ENCODE data around the gene TBC1D14. TPM values are rescaled to one million over a fixed set of nuclear protein-coding genes. Genes with fewer than 3 reads are reported as not detected.

TBC1D14 gene
- total RNA-seq, 1 donor: 35.4 TPM

DNA sequence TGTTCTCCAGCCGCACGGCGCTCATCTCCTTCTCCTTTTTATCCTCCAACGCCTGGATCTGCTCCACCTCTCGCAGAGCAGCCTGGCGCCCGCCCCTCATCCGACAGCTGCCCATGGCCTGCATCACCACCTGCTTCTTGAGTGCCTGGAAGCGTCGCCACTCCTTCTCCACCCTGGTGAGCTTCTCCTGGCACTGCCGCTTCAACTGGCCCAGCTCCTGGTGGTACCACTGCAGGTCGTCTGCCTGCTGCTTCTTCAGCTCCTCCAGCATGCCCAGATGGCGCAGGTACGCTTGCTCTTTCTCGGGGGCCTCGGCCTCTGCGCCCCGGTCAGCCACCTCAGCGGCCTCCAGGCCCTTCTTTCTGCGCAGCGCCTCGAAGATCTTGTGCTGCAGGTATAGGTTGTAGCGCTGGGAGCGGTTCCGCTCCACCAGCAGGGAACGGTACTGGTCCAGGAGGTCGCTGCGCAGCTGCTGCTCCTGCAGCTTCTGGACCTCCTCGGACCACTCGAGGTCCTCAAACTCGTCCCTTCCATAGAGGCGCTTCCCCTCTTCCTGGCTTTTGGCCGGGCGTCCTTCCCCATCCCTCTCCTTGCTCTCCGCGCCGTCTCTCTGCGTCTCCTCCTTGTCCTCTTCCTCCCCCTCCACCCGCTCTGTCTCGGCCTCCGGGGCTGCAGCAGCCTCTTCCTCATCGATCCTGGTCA is 132.3 kb downstream of the TBC1D14 start:
- peaks cover 52% of the 10 kb centered on the region for H3K4me1 ChIP-seq (ENCODE audit: insufficient read depth, low read length)
- H3K9me3 ChIP-seq (ENCODE audit: low read depth, low read length): no peaks in the 10 kb centered on the region
- no peaks in the 10 kb centered on the region for H3K27me3 ChIP-seq (ENCODE audit: insufficient read depth, low read length)
- peak overlapping the region; percentile 64 for H3K4me3 ChIP-seq (ENCODE audit: low read length)

DNA sequence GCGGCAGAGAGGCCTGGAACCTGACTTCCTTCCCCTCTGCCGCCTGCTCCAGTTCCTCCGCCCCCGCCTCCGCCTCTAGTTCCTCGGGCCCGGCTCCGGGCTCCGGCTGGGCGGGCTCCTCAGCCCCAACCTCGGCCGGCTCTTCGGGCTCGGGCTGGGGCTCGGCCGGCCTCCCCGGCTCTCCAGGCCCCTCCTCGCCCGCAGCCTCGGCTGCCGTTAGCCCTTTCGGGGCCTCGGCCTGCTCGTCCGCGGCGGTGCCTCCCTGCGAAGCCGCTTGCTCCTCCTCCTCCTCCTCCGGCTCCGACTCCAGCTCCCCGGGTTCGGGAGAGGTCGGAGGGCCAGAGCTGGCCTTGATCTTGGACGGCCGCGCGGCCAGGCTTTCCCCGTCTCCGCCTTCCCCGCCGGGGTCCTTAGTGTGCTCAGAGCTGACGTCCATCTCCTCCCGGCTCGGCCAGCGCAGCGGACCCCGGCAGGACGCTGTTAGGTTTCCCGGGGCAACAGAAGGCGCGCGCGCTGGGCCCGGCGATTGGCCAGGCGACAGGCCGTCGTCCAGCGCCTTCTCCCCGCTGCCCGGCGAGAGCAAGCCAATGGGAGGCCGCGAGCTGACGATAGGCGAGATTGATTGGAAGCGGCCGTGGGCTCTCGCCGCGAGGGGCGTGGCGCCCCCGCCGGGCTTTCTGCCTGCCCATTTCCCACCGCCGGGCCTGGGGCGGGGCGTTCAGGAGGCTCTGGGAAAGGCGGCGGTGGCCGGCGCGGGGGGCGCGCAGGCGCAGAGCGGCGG is 133.1 kb downstream of the TBC1D14 start:
- H3K27me3 ChIP-seq (ENCODE audit: insufficient read depth, low read length): no peaks in the 10 kb centered on the region
- peaks cover 59% of the 10 kb centered on the region for H3K4me1 ChIP-seq (ENCODE audit: insufficient read depth, low read length)
- H3K9me3 ChIP-seq (ENCODE audit: low read depth, low read length): no peaks in the 10 kb centered on the region
- H3K4me3 ChIP-seq (ENCODE audit: low read length): peak overlapping the region; percentile 64

DNA sequence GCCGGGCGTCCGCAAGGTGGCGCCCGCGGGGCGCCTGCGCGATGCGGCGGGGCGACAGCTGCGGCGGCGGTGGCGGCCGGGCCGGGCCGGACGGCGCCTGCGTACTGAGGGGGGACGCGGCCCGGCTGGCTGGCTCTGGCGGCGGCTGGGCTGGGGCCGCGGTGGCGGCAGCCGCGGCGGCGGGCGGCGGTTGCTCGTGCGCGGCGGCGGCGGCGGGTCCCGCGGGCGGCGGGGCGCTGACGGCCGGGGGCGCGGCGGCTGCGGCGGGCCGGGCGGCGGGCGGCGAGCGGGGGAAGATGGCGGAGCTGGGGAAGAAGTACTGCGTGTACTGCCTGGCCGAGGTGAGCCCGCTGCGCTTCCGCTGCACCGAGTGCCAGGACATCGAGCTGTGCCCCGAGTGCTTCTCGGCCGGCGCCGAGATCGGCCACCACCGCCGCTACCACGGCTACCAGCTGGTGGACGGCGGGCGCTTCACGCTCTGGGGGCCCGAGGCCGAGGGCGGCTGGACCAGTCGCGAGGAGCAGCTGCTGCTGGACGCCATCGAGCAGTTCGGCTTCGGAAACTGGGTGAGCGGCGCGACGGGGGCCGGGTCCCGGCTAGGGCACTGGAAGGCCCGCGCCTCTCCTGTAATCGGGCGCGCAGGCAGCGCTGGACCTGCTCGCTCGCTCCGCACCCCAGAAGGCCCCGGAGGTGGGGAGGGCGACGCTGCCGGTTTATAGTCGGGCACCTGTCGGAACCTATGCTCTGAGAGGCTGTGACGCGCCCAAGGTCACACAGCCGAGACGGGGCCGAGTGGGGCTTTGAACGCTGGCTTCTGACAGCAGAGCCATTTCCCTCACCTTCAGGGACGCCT is 133.9 kb downstream of the TBC1D14 start, which contains the start of gene TADA2B:
TADA2B (plus strand) TSS at position 89 of the 853 bp plus-strand sequence; CDS start at position 297, 208 bp downstream.
- Histone ChIP-seq H3K27me3 (ENCODE audit: insufficient read depth, low read length) (no peaks in the 10 kb centered on the region), H3K4me3 (ENCODE audit: low read length) (peak within 1 kb of the TSS; percentile 89), H3K9me3 (ENCODE audit: low read depth, low read length) (no peaks in the 10 kb centered on the region), H3K4me1 (ENCODE audit: insufficient read depth, low read length) (peaks cover 63% of the 10 kb centered on the region)

DNA sequence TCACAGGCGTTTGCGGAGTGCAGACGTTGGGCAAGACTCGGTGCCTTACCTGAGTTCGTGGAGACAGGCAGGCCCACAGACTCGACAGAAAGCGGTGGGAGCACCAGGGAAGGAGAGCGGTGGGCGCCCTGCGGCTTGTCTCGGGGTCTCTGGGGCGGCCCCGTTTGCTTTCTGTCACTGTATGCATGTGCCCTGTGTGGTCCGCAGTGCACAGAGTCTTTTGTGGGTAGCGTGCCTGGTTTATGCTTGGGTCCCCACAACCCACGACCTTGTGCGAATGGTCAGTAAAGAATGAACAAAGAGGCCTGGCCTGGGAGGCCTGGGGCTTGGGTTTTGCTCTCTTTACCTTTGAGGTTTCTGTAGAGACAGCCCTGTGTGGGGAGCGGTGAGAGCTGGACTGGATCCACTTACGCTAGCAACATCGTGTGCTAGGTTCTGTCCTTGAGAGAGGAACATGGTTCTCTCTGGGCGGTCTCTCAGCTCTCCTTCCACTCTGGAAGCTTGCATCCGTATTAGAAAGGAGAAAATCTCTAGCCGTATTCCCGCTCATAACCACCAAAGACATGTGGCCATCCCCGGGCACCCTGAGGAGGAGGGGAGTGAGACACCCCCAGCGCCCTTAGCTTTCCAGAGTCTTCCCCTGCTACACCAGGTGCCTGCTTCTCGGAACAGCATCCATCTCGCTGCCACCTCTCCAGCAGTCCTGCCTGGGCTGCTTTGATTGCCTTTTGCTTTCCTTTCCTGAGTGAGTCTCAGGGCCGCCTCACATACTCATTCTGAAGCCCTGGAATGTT is 134.7 kb downstream of the TBC1D14 start:
- Histone ChIP-seq H3K9me3 (ENCODE audit: low read depth, low read length) (no peaks in the 10 kb centered on the region), H3K4me3 (ENCODE audit: low read length) (peak overlapping the region; percentile 89), H3K4me1 (ENCODE audit: insufficient read depth, low read length) (peaks cover 66% of the 10 kb centered on the region), H3K27me3 (ENCODE audit: insufficient read depth, low read length) (no peaks in the 10 kb centered on the region)

DNA sequence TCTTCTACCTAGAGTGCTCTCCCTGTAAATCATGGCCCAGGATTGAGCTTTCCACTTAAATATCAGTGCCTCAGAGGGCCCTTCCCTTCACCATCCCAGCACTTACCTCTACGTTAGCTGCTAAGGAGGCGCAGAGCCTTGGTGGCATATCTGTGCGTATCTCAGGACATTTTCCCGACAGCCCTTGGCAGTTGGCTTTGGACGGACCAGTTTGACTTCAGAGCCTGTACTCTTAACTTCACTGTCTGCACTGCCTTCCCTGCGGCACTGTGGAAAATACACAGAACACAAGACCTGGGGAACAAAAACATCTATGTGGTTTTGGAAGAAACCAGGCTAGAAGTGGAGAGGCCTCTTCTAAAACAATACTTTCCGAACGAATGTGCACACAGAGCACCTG is 135.9 kb downstream of the TBC1D14 start:
- peaks cover 69% of the 10 kb centered on the region for H3K4me1 ChIP-seq (ENCODE audit: insufficient read depth, low read length)
- H3K9me3 ChIP-seq (ENCODE audit: low read depth, low read length): no peaks in the 10 kb centered on the region
- H3K4me3 ChIP-seq (ENCODE audit: low read length): no peak overlapping the region
- no peaks in the 10 kb centered on the region for H3K27me3 ChIP-seq (ENCODE audit: insufficient read depth, low read length)

DNA sequence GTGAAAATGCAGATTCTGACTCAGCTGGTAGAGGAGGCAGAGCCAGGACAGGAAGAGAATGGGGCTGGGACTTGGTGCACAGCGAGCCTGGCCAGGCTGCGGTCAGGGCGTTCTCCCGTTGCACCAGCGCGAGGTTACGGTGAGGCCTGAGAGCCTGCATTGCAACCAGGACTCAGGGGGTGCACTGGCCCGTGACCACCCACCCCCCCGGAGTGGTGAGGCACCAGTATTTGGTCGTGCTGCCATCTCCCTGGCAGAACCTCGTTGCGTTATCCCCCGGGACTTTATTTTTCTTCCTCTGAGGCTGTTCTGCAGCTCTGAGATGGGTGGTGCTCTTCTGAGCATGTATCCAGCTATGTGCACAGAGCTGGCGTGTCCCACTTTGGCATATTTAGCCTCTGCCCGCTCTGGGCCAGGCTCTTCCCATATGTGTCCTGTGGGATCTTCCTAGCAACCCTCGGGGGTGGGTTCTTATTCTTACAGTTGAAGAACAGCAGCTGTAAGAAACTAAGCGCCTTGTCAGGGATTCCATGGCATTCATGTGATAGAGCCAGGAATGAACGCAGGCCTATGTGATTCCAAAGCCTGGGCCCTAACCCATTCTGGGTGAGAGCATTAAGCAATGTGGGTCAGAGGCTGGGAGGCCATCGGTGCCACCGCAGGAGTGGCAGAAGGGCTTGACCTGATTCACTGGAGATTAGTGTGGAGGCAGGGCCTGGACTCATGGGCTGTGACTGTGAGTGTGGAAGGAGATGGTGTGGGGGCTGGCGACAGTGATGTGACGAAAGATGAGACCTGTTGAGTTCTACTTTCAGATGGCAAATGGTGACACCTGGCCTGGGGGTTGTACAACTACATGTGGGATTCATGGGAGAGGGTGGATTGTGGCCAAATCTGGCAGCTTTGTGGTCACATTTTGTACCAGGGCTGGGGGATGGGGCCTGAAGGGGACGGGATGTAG is 136.6 kb downstream of the TBC1D14 start:
- Histone ChIP-seq H3K27me3 (ENCODE audit: insufficient read depth, low read length) (no peaks in the 10 kb centered on the region), H3K9me3 (ENCODE audit: low read depth, low read length) (no peaks in the 10 kb centered on the region), H3K4me1 (ENCODE audit: insufficient read depth, low read length) (peaks cover 71% of the 10 kb centered on the region), H3K4me3 (ENCODE audit: low read length) (no peak overlapping the region)

DNA sequence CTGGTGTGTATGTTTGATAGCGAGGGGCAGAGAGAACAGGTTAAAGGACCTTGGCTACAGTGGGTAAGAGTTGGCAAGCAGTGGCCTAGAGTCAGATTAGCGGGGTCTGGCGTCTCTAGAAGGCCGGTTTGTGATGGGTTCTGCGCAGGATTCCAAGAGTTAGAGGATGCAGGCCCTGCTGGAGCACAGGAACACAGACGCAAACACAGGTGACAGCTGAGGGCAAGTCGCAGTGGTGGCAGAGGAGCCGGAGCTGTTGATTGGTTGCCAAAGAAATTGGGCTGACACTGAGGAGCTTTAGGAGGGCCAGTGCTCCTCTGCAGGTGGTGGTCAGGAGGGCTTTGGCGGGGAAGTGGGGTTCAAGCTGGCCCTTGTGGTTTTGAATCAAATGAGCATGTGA is 137.3 kb downstream of the TBC1D14 start:
- Histone ChIP-seq H3K4me1 (ENCODE audit: insufficient read depth, low read length) (peaks cover 67% of the 10 kb centered on the region), H3K27me3 (ENCODE audit: insufficient read depth, low read length) (no peaks in the 10 kb centered on the region), H3K9me3 (ENCODE audit: low read depth, low read length) (no peaks in the 10 kb centered on the region), H3K4me3 (ENCODE audit: low read length) (no peak overlapping the region)

DNA sequence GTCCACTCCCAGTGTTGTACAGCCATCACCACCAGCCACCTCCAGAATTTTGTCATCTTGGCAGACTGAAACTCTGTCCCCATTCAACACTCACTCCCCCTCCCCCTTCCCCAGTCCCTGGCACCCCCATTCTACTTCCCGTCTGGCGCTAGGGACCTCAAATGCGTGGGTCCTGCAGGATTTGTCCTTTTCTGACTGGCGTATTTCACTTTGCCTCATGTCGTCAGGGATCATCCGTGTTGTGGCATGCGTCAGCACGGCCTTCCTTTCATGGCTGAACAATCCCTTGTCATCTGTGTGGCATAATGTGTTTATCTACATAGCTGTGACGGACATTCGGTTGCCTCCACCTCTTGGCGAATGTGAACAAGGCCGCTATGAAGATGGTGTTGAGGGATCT is 139.0 kb downstream of the TBC1D14 start:
- peaks cover 75% of the 10 kb centered on the region for H3K4me1 ChIP-seq (ENCODE audit: insufficient read depth, low read length)
- H3K27me3 ChIP-seq (ENCODE audit: insufficient read depth, low read length): no peaks in the 10 kb centered on the region
- H3K4me3 ChIP-seq (ENCODE audit: low read length): no peak overlapping the region
- H3K9me3 ChIP-seq (ENCODE audit: low read depth, low read length): no peaks in the 10 kb centered on the region

DNA sequence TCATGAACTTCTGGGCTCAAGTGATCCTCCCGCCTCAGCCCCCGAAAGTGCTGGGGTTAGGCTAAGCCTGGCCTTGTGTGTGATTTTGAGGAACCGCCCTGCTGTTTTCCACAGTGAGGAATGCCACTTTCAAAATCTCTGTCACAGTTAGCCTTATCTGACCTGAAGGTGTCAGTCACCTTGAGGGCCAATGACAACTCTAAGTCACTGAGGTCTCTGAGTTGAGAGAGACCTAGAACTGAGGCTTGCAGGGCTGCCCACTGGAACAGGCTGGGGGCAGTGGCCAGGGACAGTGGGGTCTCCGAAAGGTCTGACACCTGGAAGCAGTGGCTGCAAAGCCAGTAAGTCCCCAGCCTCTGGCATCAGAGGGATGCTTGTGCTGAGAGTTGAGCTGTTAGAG is 139.7 kb downstream of the TBC1D14 start:
- Histone ChIP-seq H3K9me3 (ENCODE audit: low read depth, low read length) (no peaks in the 10 kb centered on the region), H3K4me1 (ENCODE audit: insufficient read depth, low read length) (peaks cover 74% of the 10 kb centered on the region), H3K4me3 (ENCODE audit: low read length) (no peak overlapping the region), H3K27me3 (ENCODE audit: insufficient read depth, low read length) (no peaks in the 10 kb centered on the region)

DNA sequence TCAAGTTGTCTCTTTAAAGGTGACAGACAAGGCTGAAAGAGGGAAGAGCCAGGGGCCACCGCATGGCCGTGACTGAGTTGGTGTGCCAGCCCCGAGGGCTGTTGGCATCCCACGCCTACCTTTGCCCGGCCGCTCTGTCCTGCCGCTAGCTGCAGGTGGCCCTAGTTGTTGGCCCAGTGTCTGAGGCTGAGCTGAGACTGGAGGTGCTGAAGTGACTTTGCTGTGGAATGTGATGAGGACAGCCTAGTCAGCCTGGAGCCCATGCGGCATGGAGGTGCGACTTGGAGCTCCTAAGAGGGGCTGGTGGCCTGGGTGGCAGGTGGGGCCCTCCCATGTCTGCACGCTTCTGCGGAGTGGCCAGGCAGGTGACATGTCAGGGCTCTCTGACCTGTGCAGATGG is 140.1 kb downstream of the TBC1D14 start:
- H3K4me1 ChIP-seq (ENCODE audit: insufficient read depth, low read length): peaks cover 69% of the 10 kb centered on the region
- H3K9me3 ChIP-seq (ENCODE audit: low read depth, low read length): no peaks in the 10 kb centered on the region
- no peaks in the 10 kb centered on the region for H3K27me3 ChIP-seq (ENCODE audit: insufficient read depth, low read length)
- H3K4me3 ChIP-seq (ENCODE audit: low read length): no peak overlapping the region

DNA sequence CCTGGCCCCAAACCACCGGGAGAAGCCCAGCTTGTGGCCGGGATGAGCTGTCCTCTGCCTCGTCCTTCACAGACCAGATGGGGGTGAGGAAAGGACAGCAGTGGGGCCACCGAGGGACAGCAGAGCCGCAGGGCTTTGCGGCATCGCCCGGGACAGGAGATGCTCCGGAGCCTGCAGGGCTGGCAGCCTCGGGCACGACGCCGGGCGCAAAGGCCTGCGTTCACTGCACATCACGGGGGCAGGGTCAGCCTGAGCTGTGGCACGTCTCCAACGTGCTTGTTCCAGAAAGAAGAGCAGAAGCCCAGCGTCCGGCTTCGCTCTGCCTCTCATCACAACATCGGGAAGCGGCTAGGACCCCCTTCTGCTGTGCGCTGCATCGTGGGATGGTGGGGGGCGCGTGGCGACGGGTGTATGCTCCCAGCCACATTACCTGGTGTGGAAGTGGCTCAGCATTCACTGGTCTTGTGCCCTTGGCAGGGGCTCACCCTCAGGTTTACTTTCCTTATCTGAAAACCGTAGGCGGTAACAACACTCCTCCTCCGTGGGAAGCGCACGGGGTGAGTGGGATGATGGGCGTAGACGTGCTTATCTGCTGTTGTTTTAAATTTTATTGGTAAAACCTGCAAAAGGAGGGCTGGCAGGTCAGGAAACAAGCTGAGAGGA is 141.0 kb downstream of the TBC1D14 start:
- peaks cover 61% of the 10 kb centered on the region for H3K4me1 ChIP-seq (ENCODE audit: insufficient read depth, low read length)
- H3K27me3 ChIP-seq (ENCODE audit: insufficient read depth, low read length): no peaks in the 10 kb centered on the region
- H3K4me3 ChIP-seq (ENCODE audit: low read length): no peak overlapping the region
- H3K9me3 ChIP-seq (ENCODE audit: low read depth, low read length): no peaks in the 10 kb centered on the region

DNA sequence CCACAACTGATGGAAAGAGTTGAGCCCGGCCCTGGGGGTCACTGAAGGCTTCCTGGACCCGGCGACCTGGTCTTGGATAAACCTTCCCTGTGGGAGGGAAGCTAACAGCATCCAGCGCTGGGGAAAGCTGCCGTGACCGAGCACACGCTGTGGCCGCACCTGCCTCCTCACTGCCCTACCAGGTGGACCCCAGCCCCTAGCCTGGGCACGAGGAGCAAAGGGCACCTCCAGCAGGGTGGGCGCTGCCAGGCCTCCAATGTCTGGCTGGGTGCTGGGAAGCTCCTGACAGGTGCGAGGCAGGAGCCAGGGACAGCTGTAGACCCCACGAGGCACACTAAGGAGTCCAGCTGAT is 141.5 kb downstream of the TBC1D14 start:
- Histone ChIP-seq H3K9me3 (ENCODE audit: low read depth, low read length) (no peaks in the 10 kb centered on the region), H3K27me3 (ENCODE audit: insufficient read depth, low read length) (no peaks in the 10 kb centered on the region), H3K4me3 (ENCODE audit: low read length) (no peak overlapping the region), H3K4me1 (ENCODE audit: insufficient read depth, low read length) (peaks cover 56% of the 10 kb centered on the region)

DNA sequence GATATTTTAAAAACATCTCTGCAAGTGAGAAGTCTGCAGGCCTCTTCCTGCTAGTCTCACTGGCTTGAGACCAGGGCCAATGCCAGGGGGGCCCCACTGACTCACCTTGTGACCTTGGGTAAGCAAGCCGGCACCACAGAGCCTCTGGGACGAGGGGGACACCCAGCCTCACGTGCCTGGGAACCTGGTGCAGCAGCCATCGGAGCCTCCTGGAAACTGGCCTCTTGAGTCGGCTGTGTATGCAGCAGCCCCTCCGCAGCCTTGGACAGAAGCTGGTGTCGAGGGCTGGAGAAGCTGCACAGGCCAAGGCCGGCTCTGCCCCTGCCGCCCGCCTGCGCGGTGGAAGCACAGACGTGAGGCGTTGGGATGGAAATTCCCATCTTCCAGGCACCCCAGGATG is 142.3 kb downstream of the TBC1D14 start:
- peaks cover 48% of the 10 kb centered on the region for H3K4me1 ChIP-seq (ENCODE audit: insufficient read depth, low read length)
- no peaks in the 10 kb centered on the region for H3K9me3 ChIP-seq (ENCODE audit: low read depth, low read length)
- H3K4me3 ChIP-seq (ENCODE audit: low read length): no peak overlapping the region
- H3K27me3 ChIP-seq (ENCODE audit: insufficient read depth, low read length): no peaks in the 10 kb centered on the region

Measured in mononuclear cell (primary cell).